Suprapubic skin (tissue), 4 donors: Measurements from ENCODE around the gene INSM1. TPM values are rescaled to one million over a fixed set of nuclear protein-coding genes. Genes with fewer than 3 reads are reported as not detected.

Experiments used
- DNase-seq, 2 donors: peaks; one replicate each; pipeline ENCODE4 v3.0.0-alpha.2; 2019; ENCODE audit warnings: low spot score in 2 of 2
- H3K27ac ChIP-seq: fragments of 200-600 bp; sonication (generic); one replicate; pipeline ENCODE4 v1.5.1; 2019
- H3K27me3 ChIP-seq: fragments of 200-600 bp; sonication (generic); one replicate; pipeline ENCODE4 v1.5.1; 2019
- H3K36me3 ChIP-seq: fragments of 200-600 bp; sonication (generic); one replicate; pipeline ENCODE4 v1.5.1; 2019
- H3K4me1 ChIP-seq: fragments of 200-600 bp; sonication (generic); one replicate; pipeline ENCODE4 v1.5.1; 2019
- H3K4me3 ChIP-seq: fragments of 200-600 bp; sonication (generic); one replicate; pipeline ENCODE4 v1.5.1; 2019; ENCODE audit warnings: mild to moderate bottlenecking
- H3K9me3 ChIP-seq: fragments of 200-600 bp; sonication (generic); one replicate; pipeline ENCODE4 v1.5.1; 2019
- EP300 ChIP-seq: sonication (generic); formaldehyde crosslinking; IDR thresholded peaks from one replicate; pipeline ENCODE4 v1.6.1; 2017; ENCODE audit warnings: antibody characterized with exemption
- POLR2A ChIP-seq, 2 donors: fragments of 450-650 bp; IDR thresholded peaks; one replicate each; pipeline ENCODE4 v1.6.1; 2017; ENCODE audit warnings: antibody characterized with exemption in 2 of 2, mild to moderate bottlenecking in 2 of 2, moderate library complexity in 2 of 2
- POLR2AphosphoS5 ChIP-seq, 3 donors: sonication (generic); formaldehyde crosslinking; IDR thresholded peaks; one replicate each; pipeline ENCODE4 v1.6.1; 2017; ENCODE audit warnings: antibody characterized with exemption in 3 of 3
- WGBS: methylation state at CpG from one replicate; pipeline ENCODE4 v1.1.5; 2018; 5-methylcytosine and 5-hydroxymethylcytosine counted together
- total RNA-seq, 4 donors: library from RNA; depleted of rRNA; stranded (reverse); fragments of >200 nt; gene quantifications; one replicate each; pipeline ENCODE4 v1.1.0, GENCODE V29; 2016
- TF ChIP-seq, protein P1 (sequence below), 2 donors: fragments of 200-600 bp in 1 of 2; fragments of 450-650 bp in 1 of 2; sonication (generic) in 1 of 2; IDR thresholded peaks; one replicate each; pipeline ENCODE4 v1.5.1; 2016 to 2019; ENCODE audit warnings: antibody characterized with exemption in 2 of 2, mild to moderate bottlenecking in 1 of 2, moderate library complexity in 1 of 2

The INSM1 gene
- total RNA-seq, 4 donors from 2014 or later: not detected

DNA sequence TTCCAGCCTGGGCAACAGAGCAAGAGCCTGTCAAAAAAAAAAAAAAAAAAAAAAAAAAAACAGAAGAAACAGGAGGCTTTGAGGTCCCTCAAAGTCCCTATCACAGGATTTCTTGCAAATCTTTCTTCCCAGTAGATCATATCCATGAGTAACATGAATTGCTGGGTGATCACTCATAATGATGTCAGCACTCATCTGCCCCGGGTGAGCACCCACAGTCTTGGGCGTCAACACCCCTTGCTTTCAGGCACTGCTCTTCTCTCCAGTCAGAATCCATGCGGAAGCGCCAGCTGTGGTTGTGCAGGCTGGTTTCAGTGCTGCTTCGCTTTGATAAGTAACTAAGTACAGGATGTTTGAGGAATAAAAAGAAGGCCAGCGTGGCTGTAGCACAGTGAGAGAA lies 40.2 kb upstream of the INSM1 start:
- H3K4me3 ChIP-seq: no peak overlapping the region
- WGBS: 83% methylated on average over 6 of the region's 6 CpGs
- TF ChIP-seq POLR2A (IDR thresholded peaks at IDR 0.05): no peak
- no peak for TF ChIP-seq EP300
- TF ChIP-seq POLR2AphosphoS5 (IDR thresholded peaks at IDR 0.05): no peak
- TF ChIP-seq, protein P1, sequence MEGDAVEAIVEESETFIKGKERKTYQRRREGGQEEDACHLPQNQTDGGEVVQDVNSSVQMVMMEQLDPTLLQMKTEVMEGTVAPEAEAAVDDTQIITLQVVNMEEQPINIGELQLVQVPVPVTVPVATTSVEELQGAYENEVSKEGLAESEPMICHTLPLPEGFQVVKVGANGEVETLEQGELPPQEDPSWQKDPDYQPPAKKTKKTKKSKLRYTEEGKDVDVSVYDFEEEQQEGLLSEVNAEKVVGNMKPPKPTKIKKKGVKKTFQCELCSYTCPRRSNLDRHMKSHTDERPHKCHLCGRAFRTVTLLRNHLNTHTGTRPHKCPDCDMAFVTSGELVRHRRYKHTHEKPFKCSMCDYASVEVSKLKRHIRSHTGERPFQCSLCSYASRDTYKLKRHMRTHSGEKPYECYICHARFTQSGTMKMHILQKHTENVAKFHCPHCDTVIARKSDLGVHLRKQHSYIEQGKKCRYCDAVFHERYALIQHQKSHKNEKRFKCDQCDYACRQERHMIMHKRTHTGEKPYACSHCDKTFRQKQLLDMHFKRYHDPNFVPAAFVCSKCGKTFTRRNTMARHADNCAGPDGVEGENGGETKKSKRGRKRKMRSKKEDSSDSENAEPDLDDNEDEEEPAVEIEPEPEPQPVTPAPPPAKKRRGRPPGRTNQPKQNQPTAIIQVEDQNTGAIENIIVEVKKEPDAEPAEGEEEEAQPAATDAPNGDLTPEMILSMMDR (IDR thresholded peaks at IDR 0.05): no peak
- H3K4me1 ChIP-seq: no peaks in the 10 kb centered on the region
- no peak for DNase-seq
- H3K36me3 ChIP-seq: no peaks in the 10 kb centered on the region
- H3K9me3 ChIP-seq: no peaks in the 10 kb centered on the region
- no peak overlapping the region for H3K27ac ChIP-seq
- no peaks in the 10 kb centered on the region for H3K27me3 ChIP-seq

DNA sequence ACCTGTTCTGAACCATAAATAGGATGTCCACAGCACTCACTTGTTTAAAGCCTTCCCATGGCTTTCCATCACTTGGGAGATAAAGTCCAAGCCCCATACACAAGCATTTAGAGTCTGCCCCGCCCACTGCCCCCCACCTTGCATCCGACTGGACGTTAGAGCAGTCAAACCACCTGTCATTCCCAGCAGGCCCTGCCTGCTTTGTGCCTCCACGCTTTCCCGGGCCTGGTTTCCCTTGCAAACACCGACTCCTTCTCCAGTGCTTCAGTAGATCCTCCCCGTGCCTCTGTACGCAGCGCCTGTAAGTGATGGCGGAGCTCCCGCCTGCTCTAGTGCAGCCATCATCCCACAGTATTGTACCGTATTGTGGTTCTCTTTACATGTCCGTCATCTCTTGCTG lies 38.3 kb upstream of the INSM1 start:
- Histone ChIP-seq H3K4me1 (no peaks in the 10 kb centered on the region), H3K36me3 (no peaks in the 10 kb centered on the region), H3K27ac (no peak overlapping the region), H3K27me3 (no peaks in the 10 kb centered on the region), H3K4me3 (no peak overlapping the region), H3K9me3 (no peaks in the 10 kb centered on the region)
- 94% methylated on average over 13 of the region's 13 CpGs for WGBS
- TF ChIP-seq, protein P1 (IDR thresholded peaks at IDR 0.05): no peak
- TF ChIP-seq EP300 (no peak), POLR2A (IDR thresholded peaks at IDR 0.05) (no peak), POLR2AphosphoS5 (IDR thresholded peaks at IDR 0.05) (no peak)
- no peak for DNase-seq

DNA sequence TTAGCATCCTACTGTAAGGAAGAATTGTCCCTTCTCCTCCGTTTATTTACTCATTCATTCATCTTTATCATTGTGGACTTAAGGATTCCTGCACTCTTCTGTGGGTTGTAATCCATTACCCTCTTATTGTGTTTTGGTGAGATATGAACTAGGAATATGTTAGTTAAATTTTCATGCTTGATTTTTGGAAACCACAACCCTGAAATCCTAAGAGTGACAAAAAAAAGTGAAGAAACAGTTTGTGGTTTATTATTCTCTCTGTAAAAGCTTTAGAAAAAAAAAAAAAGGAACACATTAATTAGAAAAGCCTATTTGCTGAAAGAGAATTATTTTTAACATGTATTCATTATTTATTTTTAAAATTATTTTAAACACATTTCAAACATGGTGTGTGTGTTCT lies 36.7 kb upstream of the INSM1 start:
- no peak for TF ChIP-seq POLR2A (IDR thresholded peaks at IDR 0.05)
- no peak for TF ChIP-seq EP300
- TF ChIP-seq, protein P1 (IDR thresholded peaks at IDR 0.05): no peak
- TF ChIP-seq POLR2AphosphoS5 (IDR thresholded peaks at IDR 0.05): no peak

DNA sequence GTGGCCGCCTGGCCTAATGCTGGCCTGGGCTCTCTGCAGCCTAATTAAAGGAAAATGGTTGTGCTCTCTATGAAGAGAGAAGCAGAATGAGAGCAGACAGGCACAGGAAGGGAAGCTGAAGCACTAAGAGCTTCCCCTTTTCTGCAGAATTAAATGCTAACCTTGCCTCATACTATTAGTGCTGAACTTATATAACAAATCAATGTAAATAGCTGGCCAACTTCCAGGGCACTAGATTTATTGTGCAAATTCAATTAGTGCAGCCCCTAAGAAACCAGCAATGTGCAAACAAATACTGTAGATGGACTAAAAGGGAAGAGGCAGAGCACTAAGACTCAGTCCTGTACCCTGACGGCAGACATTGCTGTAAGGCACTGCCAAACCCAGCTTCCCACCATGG lies 36.1 kb upstream of the INSM1 start:
- no peak for DNase-seq
- WGBS: 93% methylated on average over 2 of the region's 2 CpGs
- no peaks in the 10 kb centered on the region for H3K27me3 ChIP-seq

More for the DNA sequence above, 36.7 kb upstream of the INSM1 start:
- WGBS: 70% methylated on average over 1 of the region's 1 CpG
- no peaks in the 10 kb centered on the region for H3K36me3 ChIP-seq
- H3K4me3 ChIP-seq: no peak overlapping the region
- H3K9me3 ChIP-seq: no peaks in the 10 kb centered on the region
- no peaks in the 10 kb centered on the region for H3K27me3 ChIP-seq
- H3K4me1 ChIP-seq: no peaks in the 10 kb centered on the region
- no peak overlapping the region for H3K27ac ChIP-seq
- no peak for DNase-seq

DNA sequence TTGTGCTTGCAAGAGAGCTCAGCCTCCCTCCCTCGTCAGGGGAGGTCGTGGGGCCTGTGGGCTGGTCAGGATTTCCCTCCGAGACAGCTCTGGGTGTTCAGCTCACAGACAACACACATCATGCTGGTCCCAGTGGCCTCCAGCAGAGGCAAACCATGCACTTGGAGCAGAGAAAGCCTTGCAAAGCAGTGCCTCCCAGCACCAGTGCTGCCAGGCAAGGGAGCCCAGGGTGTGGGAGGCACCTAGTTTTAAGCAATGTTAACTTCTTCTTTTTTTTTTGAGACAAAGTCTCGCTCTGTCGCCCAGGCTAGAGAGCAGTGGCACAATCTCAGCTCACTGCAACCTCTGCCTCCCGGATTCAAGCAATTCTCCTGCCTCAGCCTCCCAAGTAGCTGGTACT lies 34.0 kb upstream of the INSM1 start:
- no peaks in the 10 kb centered on the region for H3K4me1 ChIP-seq
- H3K9me3 ChIP-seq: no peaks in the 10 kb centered on the region
- H3K36me3 ChIP-seq: no peaks in the 10 kb centered on the region
- TF ChIP-seq, protein P1 (IDR thresholded peaks at IDR 0.05): no peak
- TF ChIP-seq POLR2AphosphoS5 (IDR thresholded peaks at IDR 0.05): no peak
- no peak for TF ChIP-seq EP300
- TF ChIP-seq POLR2A (IDR thresholded peaks at IDR 0.05): no peak
- WGBS: 89% methylated on average over 6 of the region's 6 CpGs
- no peak for DNase-seq
- H3K27me3 ChIP-seq: no peaks in the 10 kb centered on the region
- no peak overlapping the region for H3K4me3 ChIP-seq
- no peak overlapping the region for H3K27ac ChIP-seq

More for the DNA sequence above, 36.1 kb upstream of the INSM1 start:
- H3K9me3 ChIP-seq: no peaks in the 10 kb centered on the region
- H3K36me3 ChIP-seq: no peaks in the 10 kb centered on the region
- TF ChIP-seq POLR2A (IDR thresholded peaks at IDR 0.05): no peak
- TF ChIP-seq, protein P1 (IDR thresholded peaks at IDR 0.05): no peak
- TF ChIP-seq POLR2AphosphoS5 (IDR thresholded peaks at IDR 0.05): no peak
- TF ChIP-seq EP300: no peak
- H3K4me1 ChIP-seq: no peaks in the 10 kb centered on the region
- no peak overlapping the region for H3K27ac ChIP-seq
- no peak overlapping the region for H3K4me3 ChIP-seq
